NCI-H510A treated with DMSO at 0.1 percent for 48 hours (cell line): ENCODE results near the gene TMEM175.

Experiments
- DNase-seq: peaks from one replicate; lab custom pipeline; 2025; lab: John Stamatoyannopoulos, UW

Gene TMEM175

GRCh38 chr4:931960-932712, at the start of gene TMEM175, which contains the start of gene GAK:
TSS of gene TMEM175 (plus strand) at chr4:932460. CDS start at chr4:947740, 15,280 bp downstream.
TSS of gene GAK (minus strand) at chr4:932316. CDS start at chr4:932187, 129 bp downstream.
- peak; percentile 76 for DNase-seq

GRCh38 chr4:882646-883045, 49.6 kb upstream of the TMEM175 start:
- no peak for DNase-seq

- no peak for DNase-seq
These were observed 48.7 kb upstream of the TMEM175 start for GRCh38 chr4:883377-884095.

GRCh38 chr4:884259-884658, 48.0 kb upstream of the TMEM175 start:
- DNase-seq = no peak

GRCh38 chr4:884896-885295, 47.4 kb upstream of the TMEM175 start:
- DNase-seq = no peak

DNA sequence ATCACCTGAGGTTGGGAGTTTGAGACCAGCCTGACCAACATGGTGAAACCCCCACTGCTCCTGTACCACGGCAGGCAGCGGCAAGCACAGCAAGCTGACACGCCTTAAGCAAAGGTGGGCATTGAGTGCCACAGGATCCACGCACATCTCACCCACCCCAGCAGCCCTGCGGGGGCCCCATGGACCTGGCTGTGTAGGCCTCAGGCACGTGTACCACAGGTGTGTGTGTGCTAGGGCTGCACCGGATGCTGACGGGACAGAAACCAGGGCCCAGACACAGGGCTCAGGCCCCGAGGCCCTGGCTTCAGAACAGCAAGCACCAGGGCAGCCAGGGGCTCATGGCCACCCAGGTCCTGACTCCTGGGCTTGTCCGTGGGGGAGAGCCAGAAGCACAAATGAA, 46.9 kb upstream of the TMEM175 start:
- no peak for DNase-seq

GRCh38 chr4:886244-886643, 46.0 kb upstream of the TMEM175 start:
- DNase-seq = no peak

DNA sequence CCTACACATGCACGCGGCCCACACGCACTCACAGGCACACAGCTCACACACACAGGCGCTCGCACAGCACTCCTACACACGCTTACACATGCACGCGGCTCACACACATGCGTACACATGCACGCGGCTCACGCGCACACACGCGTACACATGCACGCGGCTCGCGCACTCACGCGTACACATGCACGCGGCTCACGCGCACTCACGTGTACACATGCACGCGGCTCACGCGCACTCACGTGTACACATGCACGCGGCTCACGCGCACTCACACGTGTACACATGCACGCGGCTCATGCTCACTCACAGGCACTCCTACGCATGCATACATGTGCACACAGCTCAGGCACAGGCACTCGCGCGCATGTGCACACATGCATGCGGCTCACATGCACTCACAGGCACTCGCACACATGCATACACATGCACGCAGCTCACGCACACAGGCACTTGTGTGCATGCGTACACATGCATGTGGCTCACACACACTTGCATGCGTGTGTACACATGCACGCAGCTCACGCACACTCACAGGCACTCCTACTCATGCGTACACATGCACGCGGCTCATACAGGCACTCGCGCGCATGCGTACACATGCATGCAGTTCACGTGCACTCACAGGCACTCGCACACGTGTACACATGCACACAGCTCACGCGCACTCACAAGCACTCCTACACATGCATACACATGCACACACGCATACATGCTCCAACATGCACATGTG, 45.1 kb upstream of the TMEM175 start:
- no peak for DNase-seq

DNA sequence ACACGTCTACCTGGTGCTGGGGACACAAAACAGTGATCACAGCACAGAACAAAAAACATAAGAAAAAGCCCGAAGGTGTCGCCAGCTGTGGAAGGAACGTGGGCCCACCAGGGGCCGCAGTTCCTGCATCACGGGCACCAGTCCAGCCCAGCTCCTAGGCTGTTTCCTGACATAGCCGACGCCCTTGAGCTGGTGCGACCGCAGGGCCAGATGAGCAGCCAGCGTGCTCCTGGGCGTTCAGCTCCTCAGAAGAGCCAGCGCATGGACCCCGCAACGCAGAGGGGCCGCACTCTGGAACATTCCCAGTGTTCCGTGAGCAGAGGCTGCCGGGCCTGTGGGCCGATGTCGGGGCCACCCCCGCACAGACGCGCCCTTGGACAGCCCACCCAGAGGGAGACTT, 44.2 kb upstream of the TMEM175 start:
- no peak for DNase-seq

DNA sequence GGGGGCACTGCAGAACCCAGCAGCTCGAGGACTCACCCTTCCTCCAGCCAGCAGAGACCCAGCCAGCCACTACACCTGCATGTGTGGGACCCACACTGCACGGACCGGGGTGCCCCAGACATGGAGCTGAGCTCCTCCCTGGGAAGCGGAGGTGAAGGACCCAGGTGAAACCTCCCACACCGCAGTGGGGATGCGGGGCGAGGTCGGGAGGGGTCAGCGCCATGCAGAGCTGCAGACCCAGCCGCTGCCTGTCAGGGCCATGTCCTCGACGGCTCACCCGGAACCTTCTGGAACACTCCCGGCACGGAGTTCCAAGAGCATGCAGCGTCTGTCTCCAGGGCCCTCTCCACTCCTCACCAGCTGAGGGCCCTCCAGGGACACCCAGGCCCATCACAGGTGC, 42.7 kb upstream of the TMEM175 start:
- DNase-seq = no peak

- no peak for DNase-seq
These were observed 42.1 kb upstream of the TMEM175 start for GRCh38 chr4:890036-890695.

GRCh38 chr4:891747-892146, 40.5 kb upstream of the TMEM175 start:
- no peak for DNase-seq

- no peak for DNase-seq
These were observed 39.5 kb upstream of the TMEM175 start for GRCh38 chr4:892780-893179.

DNA sequence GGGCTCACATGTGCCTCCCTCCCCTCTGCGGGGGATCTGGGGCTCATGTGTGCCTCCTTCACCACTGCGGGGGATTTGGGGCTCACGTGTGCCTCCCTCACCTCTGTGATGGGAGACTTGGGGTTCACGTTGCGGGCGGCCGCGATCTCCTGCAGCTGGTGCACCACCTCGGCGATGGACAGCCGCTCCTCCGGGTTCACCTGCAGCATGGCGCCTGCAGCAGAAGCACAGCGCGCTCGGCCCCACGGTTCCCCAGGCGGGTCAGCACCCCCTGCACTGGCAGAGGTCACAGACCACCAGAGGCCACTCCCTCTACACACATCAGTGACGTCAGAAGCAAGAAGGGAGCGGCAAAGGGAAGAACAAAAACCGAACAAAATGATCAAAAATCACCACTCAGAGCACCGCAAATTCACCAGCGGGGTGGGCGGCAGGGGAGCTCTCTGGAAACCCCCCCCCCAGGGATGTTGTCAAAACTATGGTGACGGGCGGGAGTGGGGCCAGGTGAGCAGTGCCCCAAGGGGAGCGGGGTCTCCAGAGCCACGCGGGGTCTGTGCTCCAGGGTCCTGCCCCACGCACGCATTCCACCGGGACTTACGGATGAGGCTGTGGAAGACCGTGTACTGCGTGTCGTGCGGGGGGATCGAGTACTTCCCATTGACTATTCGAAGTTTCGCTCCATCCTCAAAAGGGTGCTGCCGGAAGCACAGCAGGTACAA, 38.8 kb upstream of the TMEM175 start:
- DNase-seq = no peak

DNA sequence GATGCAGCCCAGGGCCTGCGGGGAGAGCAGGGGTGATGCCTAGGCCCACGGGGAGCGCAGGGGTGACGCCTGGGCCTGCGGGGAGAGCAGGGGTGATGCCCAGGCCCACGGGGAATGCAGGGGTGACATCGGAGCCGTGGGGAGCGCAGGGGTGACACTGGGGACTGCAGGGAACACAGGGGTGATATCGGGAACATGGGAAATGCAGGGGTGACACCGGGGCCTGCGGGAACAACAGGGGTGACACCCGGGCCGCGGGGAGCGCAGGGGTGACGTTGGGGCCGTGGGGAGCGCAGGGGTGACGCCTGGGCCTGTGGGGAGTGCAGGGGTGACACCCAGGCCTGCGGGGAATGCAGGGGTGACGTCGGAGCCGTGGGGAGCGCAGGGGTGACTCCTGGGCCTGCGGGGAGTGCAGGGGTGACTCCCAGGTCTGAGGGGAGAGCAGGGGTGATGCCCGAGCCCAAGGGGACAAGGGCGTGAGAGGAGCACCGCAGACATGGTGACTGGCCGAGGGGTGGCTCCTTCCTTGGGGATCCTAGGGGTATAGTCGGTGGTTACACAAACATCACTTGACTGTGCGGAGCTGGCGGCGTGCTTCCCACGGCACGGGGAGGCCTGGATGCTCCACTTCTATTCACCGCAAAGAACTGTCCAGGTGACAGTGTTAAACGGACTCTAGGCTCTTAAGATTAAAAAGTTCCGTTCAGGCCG, 38.1 kb upstream of the TMEM175 start:
- DNase-seq = no peak

DNA sequence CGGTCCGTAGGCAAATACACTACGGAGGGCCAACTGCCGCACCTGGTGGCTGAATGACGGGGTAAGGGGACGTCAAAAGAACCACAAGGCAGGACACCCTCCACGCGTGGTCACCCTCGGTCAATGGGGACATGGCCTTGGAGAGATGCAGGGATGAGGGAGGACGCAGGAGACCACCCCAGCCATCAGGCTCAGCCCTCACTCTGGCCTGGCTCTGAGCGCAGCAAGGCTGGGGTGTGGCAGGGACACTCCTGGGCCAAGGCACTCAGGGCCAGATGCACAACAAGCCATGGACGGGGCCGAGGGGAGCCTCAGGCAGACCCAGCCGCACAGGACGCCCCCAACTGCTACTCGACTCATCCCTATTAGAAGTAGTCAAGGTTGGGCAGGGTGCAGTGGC, 36.7 kb upstream of the TMEM175 start:
- no peak for DNase-seq

DNA sequence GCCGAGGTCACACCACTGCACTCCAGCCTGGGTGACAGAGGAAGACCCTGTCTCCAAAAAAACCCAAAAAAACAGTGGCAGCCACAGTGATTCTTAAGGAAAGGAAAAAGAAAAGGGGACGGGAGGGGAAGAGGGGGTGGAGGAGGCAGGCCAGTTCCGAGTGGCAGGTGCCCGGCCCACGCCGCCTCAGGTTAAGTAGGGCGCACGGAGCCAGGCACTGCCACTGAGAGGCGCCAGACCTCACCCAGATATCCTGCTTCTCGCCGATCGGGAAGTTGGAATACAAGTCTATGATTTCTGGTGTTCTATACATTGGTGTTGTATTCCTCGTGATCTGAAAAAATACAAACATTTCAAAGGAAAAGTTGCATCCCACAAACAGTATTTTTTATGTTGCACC, 36.0 kb upstream of the TMEM175 start:
- DNase-seq = no peak

DNA sequence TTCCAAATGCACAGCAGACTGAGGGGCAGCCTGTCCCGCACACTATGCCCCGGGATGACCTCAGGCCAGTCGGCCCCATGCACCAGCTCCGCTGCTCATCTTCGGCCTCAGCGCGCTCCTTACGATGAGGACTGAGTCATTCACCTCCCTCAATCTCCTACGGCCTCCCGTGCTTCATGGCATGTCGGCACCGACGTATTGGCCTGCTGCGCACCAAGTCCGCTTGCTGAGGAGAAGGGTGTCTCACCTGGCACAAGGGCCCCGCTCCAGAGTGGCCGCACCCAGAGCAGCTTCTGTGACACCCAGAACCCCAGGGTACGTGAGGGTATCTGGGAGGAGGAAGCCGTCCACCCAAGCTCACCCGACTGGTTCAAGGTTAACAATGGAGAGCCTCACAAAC, 35.6 kb upstream of the TMEM175 start:
- no peak for DNase-seq

- no peak for DNase-seq
These were observed 34.1 kb upstream of the TMEM175 start for GRCh38 chr4:898123-898522.

GRCh38 chr4:898869-899555, 33.2 kb upstream of the TMEM175 start:
- no peak for DNase-seq

- DNase-seq = no peak
These were observed 32.7 kb upstream of the TMEM175 start for GRCh38 chr4:899556-899906.
